GM18508 (cell line): ENCODE measurements around the gene GIT2.

ENCODE experiments used
- ATAC-seq: cut with Tn5 transposase; IDR thresholded peaks from one replicate; pipeline ENCODE4 v1.9.1; 2021; ENCODE audit warnings: moderate number of reproducible peaks; ENCODE audit not compliant: insufficient read depth, unreplicated experiment

The GIT2 gene

GRCh38 chr12:109983432-109984142, 12.6 kb downstream of the GIT2 start:
- ATAC-seq: no peak

- no peak for ATAC-seq
These were observed 14.0 kb downstream of the GIT2 start for GRCh38 chr12:109982210-109982609.

DNA sequence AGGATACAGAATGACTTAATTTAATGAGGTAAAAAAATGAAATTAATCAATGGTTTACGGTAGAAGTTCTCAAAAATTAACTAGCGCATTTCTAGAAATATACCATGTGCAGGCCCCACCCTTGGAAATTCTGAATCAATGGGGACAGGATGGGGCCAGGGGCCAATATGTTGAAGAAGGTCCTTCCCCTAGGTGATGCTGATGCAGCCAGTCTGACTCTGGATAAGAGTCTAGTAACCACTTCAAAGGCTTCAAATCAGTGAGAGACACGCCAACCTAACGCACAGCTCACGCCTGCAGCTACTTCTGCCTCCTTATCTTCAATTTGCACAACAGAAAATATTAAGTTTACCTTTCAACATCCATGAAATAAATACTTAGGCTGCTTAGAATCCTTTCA, 14.9 kb downstream of the GIT2 start:
- ATAC-seq: no peak

- no peak for ATAC-seq
These were observed 23.3 kb downstream of the GIT2 start for GRCh38 chr12:109972821-109973220.

GRCh38 chr12:109968801-109969200, 27.4 kb downstream of the GIT2 start:
- no peak for ATAC-seq

DNA sequence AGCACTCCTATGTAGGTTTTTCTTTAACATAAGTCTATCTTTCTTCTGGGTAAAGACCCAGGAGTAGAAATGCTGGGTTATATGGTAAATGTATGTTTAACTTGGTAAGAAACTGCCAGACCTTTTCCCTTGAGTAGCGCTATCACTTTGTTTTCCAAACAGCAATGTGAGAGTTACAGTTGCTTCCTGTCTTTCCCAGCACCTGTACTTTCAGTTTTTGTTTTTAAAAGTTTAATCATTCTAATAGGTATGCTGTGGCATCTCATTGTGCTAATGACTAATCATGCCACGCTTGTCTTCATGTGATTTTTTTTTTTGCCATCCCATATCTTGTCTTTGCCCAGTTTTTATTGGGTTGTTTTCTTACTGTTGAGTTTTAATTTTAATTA, 28.1 kb downstream of the GIT2 start:
- ATAC-seq: no peak

DNA sequence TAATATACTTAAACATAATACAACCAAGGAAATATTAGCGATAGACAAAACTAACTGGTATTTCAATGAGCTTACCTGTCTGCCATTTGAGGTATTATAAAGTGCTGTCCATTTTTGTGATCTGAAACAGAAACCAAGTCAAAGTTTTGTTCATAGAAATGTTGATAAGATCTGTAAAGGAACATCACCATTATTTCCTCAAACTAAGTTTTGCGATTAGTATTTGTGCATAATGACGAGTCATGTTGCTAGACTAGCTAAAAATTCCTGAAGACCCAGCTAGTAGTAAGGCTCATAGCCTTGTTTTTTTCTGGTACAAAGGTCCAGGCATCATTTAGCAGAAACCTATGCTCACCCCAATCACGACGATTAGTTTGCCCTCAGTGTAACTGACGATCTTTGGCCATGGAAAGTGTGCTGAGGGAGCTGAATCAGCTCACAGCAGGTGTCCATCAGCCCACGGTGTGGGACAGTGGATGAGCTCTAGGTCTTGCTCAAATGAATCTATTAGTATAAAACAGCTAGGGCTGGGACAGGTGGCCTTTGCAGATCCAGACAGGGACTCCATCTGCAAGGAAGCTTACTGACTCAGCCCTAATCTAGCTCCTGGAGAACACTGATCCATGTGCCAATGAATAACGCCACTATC, 28.7 kb downstream of the GIT2 start:
- ATAC-seq: no peak

DNA sequence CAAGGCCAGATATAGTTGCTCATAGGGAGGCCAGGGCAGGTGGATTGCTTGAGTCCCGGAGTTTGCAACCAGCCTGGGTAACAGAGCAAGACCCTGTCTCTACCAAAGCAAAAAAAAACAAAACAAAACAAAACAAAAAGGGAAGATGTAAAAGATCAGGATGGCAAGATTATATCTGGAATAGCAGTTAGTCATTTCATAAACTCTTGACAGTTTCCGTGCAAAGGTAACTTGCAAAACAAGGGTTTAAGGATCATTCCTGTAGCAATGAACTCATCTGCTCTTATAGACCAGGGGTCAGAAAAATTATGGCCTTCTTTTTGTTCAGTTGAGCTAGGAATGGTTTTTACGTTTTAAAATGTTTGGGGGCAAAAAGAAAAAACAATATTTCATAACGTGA, 29.6 kb downstream of the GIT2 start:
- ATAC-seq: no peak

DNA sequence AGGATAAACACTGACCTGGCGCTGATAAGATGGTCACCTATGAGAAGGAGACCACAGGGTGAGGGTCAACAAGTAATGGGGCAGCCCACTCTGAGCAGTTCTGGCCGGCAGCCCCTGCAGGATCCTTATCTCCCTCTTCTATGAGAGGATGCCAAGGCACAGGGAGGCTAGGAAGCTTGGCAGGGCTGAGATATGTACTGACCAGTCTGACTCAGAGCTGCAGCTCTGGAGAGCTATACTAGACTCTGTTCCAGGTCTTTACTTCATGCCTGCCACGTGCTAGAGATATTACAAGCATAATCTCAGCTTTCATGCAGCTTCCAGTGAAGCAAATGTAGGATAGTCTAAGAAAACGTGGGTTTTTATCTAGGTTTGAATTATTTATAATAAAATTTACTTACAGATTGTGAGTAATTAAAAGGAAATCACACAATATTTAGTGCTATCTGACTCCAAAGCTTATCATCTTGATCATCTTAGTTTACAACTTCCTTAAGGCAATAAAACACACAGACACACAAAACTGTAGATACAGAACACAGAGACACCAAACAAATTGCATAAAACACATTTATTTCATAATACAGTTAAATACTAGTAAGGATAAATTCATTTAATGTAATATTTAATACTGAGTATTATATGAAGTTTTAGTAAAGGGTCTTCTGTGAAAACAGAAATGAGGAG, 32.3 kb downstream of the GIT2 start:
- no peak for ATAC-seq

GRCh38 chr12:109963330-109963729, 32.8 kb downstream of the GIT2 start:
- ATAC-seq: no peak

DNA sequence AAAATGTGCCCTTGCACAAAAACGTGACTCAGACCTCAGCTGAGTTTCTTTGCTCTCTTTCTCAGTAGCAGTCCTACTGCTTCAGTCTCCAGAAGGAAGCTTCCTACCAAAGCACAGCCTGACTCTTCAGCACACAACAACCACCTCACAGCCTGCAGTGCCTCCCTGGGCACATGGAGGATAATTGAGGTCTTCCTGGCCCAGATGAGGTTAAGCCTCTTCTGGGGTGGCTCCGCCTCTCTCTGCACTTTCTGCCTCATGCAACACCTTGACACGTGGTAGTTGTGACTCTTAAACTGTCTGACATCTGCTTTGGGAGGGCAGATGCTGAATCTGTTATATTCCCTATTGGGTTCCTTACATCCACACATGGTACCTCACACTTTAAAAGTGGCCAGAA, 33.8 kb downstream of the GIT2 start:
- ATAC-seq: no peak

DNA sequence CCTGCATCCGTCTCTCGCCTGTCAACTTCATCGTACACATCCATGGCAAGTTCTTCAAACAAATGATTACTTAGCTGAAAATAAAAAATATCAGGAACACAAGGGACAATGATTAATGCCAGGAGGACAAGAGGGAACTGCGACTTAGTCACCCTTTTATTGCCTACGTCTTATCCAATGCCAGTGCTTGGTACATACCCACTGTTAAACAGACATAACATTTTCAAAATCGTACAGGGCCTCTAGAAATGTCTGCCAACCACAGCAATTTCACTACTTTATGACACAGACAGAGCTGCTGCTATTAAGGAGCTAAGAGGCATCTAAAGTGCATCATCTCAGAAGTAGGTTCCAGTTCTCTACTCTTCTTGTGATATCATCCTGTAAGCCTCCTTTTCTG, 34.6 kb downstream of the GIT2 start:
- no peak for ATAC-seq

- no peak for ATAC-seq
These were observed 35.0 kb downstream of the GIT2 start for GRCh38 chr12:109961201-109961600.

DNA sequence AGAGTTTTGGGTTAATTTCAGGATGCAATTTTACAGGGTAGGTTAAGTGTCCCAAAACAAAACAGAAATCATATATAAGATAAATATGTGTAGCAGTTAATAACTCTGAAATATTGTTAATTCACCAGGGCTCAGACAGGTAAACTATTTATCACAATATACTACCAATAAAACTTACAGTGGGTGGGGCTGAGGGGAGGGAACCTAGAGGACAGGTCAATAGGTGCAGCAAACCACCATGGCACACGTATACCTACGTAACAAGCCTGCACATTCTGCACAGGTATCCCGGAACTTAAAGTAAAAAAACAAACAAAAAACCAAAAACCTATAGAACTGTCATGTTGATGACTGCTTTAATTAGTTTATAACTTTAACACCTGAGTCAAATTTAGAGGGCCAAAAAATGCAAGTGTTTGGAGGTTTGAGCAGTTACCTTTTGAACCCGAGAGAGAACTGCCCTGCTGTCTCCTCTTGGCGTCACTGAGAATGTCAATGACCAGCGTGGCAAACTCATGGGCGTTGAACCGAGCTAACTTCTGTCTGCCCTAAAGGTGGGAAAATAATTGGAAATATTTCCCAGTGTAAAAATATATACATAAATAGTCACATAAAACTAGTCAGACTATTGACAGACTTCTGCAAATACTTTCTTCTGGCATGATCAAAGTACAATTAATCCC, 36.6 kb downstream of the GIT2 start:
- no peak for ATAC-seq

GRCh38 chr12:109958374-109958773, 37.8 kb downstream of the GIT2 start:
- no peak for ATAC-seq

- ATAC-seq: no peak
These were observed 42.5 kb downstream of the GIT2 start for GRCh38 chr12:109953656-109954055.

- no peak for ATAC-seq
These were observed 43.3 kb downstream of the GIT2 start for GRCh38 chr12:109952873-109953272.

DNA sequence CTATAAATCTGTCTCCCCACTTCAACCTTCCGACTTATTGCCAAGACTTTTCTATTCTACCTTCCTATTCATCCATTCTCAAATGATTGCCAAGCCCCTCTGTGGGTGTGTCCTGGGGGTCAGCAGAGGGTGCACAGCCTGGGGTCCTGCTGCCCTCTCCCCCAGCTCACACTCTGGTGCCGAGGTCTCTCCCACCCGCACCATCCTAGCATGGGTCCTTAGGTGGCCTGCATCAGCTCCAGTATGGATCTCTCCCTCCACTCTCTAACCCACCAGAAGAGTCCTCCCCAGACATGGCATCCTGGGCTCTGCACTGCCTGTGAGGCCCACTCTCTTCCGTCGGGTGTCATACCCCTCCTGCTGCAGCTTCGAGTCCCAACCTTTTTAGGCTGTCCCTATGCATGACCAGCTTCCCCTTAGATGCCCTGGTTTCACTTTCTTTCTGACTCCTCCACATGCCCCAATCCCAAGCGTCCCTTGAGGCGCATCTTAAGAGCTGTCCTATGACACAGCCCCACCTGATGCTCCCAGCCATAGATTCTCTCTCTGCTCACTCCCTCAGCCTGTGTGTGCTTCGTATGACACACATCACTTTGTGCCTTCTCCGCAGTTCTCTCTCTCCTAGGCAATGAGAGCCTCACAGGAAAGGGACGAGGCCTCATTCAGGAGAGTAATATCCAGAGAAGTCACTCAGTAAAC, 43.9 kb downstream of the GIT2 start:
- no peak for ATAC-seq

- ATAC-seq: no peak
These were observed 44.4 kb downstream of the GIT2 start for GRCh38 chr12:109951751-109952150.

GRCh38 chr12:109951136-109951535, 45.0 kb downstream of the GIT2 start:
- no peak for ATAC-seq
